Measurements from ENCODE around the gene PAK4.
"Not testable (repeated sequence)": the region's sequence is repeated elsewhere in the genome, so short reads cannot be mapped to it uniquely, and the experiment has no call there.

The PAK4 gene

GRCh38 chr19:39206122-39206521 lies 80.5 kb downstream of the PAK4 start:
- TF ChIP-seq GATA1 (IDR thresholded peaks at IDR 0.05; ENCODE audit: low read depth, low read length) (no peak), POLR2A (IDR thresholded peaks at IDR 0.05; ENCODE audit: low read length) (no peak)

GRCh38 chr19:39207293-39207836 lies 81.8 kb downstream of the PAK4 start:
- DNase-seq, result no peak
- TF ChIP-seq GATA1 (IDR thresholded peaks at IDR 0.05; ENCODE audit: low read depth, low read length) (no peak), POLR2A (IDR thresholded peaks at IDR 0.05; ENCODE audit: low read length) (no peak)

More at GRCh38 chr19:39206122-39206521, 80.5 kb downstream of the PAK4 start:
- no peak for DNase-seq

GRCh38 chr19:39208175-39208795 lies 82.7 kb downstream of the PAK4 start:
- no peak for TF ChIP-seq GATA1 (IDR thresholded peaks at IDR 0.05; ENCODE audit: low read depth, low read length)
- no peak for TF ChIP-seq POLR2A (IDR thresholded peaks at IDR 0.05; ENCODE audit: low read length)
- no peak for DNase-seq

GRCh38 chr19:39209196-39209595 lies 83.6 kb downstream of the PAK4 start:
- DNase-seq, result no peak
- TF ChIP-seq GATA1 (IDR thresholded peaks at IDR 0.05; ENCODE audit: low read depth, low read length), result no peak
- no peak for TF ChIP-seq POLR2A (IDR thresholded peaks at IDR 0.05; ENCODE audit: low read length)

GRCh38 chr19:39211731-39212374 lies 86.3 kb downstream of the PAK4 start:
- DNase-seq, result no peak
- TF ChIP-seq POLR2A (IDR thresholded peaks at IDR 0.05; ENCODE audit: low read length) (no peak), GATA1 (IDR thresholded peaks at IDR 0.05; ENCODE audit: low read depth, low read length) (no peak)

- DNase-seq, result peak; percentile 56 to 67
- no peak for TF ChIP-seq GATA1 (IDR thresholded peaks at IDR 0.05; ENCODE audit: low read depth, low read length)
- TF ChIP-seq POLR2A (IDR thresholded peaks at IDR 0.05; ENCODE audit: low read length), result no peak
Observed at GRCh38 chr19:39212375-39212742, 86.8 kb downstream of the PAK4 start.

GRCh38 chr19:39215323-39215722 lies 89.7 kb downstream of the PAK4 start:
- not testable (repeated sequence) for DNase-seq

- no peak for DNase-seq
- TF ChIP-seq GATA1 (IDR thresholded peaks at IDR 0.05; ENCODE audit: low read depth, low read length) (no peak), POLR2A (IDR thresholded peaks at IDR 0.05; ENCODE audit: low read length) (no peak)
Observed at GRCh38 chr19:39217094-39217493, 91.5 kb downstream of the PAK4 start.

- no peak for DNase-seq
- TF ChIP-seq POLR2A (IDR thresholded peaks at IDR 0.05; ENCODE audit: low read length) (no peak), GATA1 (IDR thresholded peaks at IDR 0.05; ENCODE audit: low read depth, low read length) (no peak)
Observed at GRCh38 chr19:39218230-39219007, 92.8 kb downstream of the PAK4 start.

- DNase-seq, result not testable (repeated sequence)
Observed at GRCh38 chr19:39219108-39219507, 93.5 kb downstream of the PAK4 start.

GRCh38 chr19:39223703-39224279 lies 98.2 kb downstream of the PAK4 start:
- TF ChIP-seq POLR2A (IDR thresholded peaks at IDR 0.05; ENCODE audit: low read length) (no peak), GATA1 (IDR thresholded peaks at IDR 0.05; ENCODE audit: low read depth, low read length) (no peak)
- peak in 1 of 2 experiments; percentile 11 for DNase-seq

- TF ChIP-seq GATA1 (IDR thresholded peaks at IDR 0.05; ENCODE audit: low read depth, low read length) (no peak), POLR2A (IDR thresholded peaks at IDR 0.05; ENCODE audit: low read length) (no peak)
- peak in 1 of 2 experiments; percentile 6 for DNase-seq
Observed at GRCh38 chr19:39224910-39225309, 99.3 kb downstream of the PAK4 start.
